GM18505 (cell line): ENCODE data around the gene CCT2.

Experiments
- ATAC-seq: cut with Tn5 transposase; IDR thresholded peaks from one replicate; pipeline ENCODE4 v1.9.1; 2021; ENCODE audit not compliant: unreplicated experiment
- POLR2A ChIP-seq: IDR thresholded peaks from 4 replicates; pipeline ENCODE4 v1.6.1; 2011; ENCODE audit warnings: borderline replicate concordance; ENCODE audit not compliant: insufficient read depth, insufficient read length; ENCODE audit errors: extremely low read depth

CCT2 gene

GRCh38 chr12:69585189-69586062 lies at the start of gene CCT2:
TSS of gene CCT2 (plus strand) at chr12:69585459. CDS start at chr12:69585522, 63 bp downstream.
- peak; percentile 96 for TF ChIP-seq POLR2A
- peak; percentile 95 for ATAC-seq

- TF ChIP-seq POLR2A: no peak
- ATAC-seq: no peak
Measured at GRCh38 chr12:69540987-69541386, 44.3 kb upstream of the CCT2 start.

GRCh38 chr12:69544087-69544486 lies 41.2 kb upstream of the CCT2 start:
- ATAC-seq: no peak
- TF ChIP-seq POLR2A: no peak

- no peak for TF ChIP-seq POLR2A
- ATAC-seq: no peak
Measured at GRCh38 chr12:69545081-69545480, 40.2 kb upstream of the CCT2 start.

- ATAC-seq: no peak
- no peak for TF ChIP-seq POLR2A
Measured at GRCh38 chr12:69546693-69547438, 38.4 kb upstream of the CCT2 start.

- TF ChIP-seq POLR2A: no peak
- no peak for ATAC-seq
Measured at GRCh38 chr12:69548687-69549086, 36.6 kb upstream of the CCT2 start.

GRCh38 chr12:69550569-69551350 lies 34.5 kb upstream of the CCT2 start:
- no peak for ATAC-seq
- TF ChIP-seq POLR2A: no peak

- no peak for TF ChIP-seq POLR2A
- no peak for ATAC-seq
Measured at GRCh38 chr12:69553628-69554248, 31.5 kb upstream of the CCT2 start.

- no peak for ATAC-seq
- TF ChIP-seq POLR2A: no peak
Measured at GRCh38 chr12:69555461-69555860, 29.8 kb upstream of the CCT2 start.

GRCh38 chr12:69556383-69556782 lies 28.9 kb upstream of the CCT2 start:
- no peak for ATAC-seq
- TF ChIP-seq POLR2A: no peak

- ATAC-seq: no peak
- TF ChIP-seq POLR2A: no peak
Measured at GRCh38 chr12:69563166-69563762, 22.0 kb upstream of the CCT2 start.

GRCh38 chr12:69566603-69567002 lies 18.7 kb upstream of the CCT2 start:
- no peak for TF ChIP-seq POLR2A
- ATAC-seq: no peak

GRCh38 chr12:69569236-69569635 lies 16.0 kb upstream of the CCT2 start:
- TF ChIP-seq POLR2A: no peak
- ATAC-seq: no peak

- no peak for ATAC-seq
- no peak for TF ChIP-seq POLR2A
Measured at GRCh38 chr12:69570000-69570516, 15.2 kb upstream of the CCT2 start.
